Measurements from ENCODE around the gene RNF130.

Gene RNF130

DNA sequence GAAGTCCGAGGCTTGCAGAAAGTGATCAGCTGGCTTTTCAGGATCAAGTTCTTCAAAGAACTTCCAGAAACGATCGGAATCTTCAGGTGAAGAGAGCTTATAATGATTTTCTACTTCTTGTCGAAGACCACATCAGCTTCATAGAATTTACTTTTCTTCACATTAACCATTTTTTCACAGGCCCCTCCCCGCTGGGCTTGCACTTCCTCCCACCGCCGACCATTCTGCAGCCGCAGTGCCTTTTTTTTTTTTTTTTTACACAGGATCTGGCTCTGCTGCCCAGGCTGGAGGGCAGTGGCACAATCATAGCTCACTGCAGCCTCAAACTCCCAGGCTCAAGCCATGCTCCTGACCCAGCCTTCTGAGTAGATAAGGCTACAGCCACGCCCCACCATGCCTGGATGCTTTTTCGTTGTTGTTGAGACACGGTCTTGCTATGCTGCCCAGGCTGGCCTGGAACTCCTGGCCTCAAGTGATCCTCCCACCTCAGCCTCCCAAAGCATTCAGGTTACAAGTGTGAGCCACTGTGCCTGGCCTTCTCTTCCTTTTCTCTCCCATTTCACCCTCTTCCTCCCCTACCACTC is 15.3 kb upstream of the RNF130 start:
- Histone ChIP-seq H3K27me3 (no peaks in the 10 kb centered on the region; the same call in 1 of the 2 replicates), H3K4me3 (no peak overlapping the region), H3K4me2 (no peak overlapping the region), H4K20me1 (no peaks in the 10 kb centered on the region), H3K9ac (no peak overlapping the region), H3K36me3 (no peaks in the 10 kb centered on the region), H3K27ac (no peak overlapping the region), H3K4me1 (peaks cover 37% of the 10 kb centered on the region), H3K9me3 (peaks cover 7% of the 10 kb centered on the region; the same call in 1 of the 2 replicates)
- no peak for TF ChIP-seq Cebpa-rat (IDR thresholded peaks at IDR 0.05)

DNA sequence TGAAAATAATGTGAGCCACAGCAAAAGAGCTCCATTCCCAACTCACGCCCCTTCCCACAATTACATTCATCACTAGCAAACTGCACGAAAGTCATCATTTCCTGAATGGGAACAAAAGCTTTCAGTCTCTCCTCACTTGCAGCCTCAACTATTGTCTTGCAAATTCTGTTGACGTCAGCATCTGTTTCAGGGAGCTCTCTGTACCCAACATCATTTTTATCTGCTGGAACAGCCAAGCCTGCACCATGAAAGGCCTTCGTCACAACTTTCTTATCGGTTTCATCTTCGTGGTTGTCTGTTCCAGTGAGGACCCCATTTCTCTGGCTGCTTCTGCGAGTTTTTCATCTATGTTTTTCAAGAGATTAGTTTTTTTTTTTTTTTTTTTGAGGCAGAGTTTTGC is 14.3 kb upstream of the RNF130 start:
- Histone ChIP-seq H3K27me3 (no peaks in the 10 kb centered on the region; the same call in 1 of the 2 replicates), H3K4me3 (no peak overlapping the region), H3K27ac (no peak overlapping the region), H3K9me3 (peaks cover 16% of the 10 kb centered on the region), H3K4me1 (peaks cover 27% of the 10 kb centered on the region), H4K20me1 (no peaks in the 10 kb centered on the region), H3K4me2 (peak overlapping the region; percentile 72; the same call in 1 of the 2 replicates), H3K9ac (no peak overlapping the region), H3K36me3 (no peaks in the 10 kb centered on the region)
- no peak for TF ChIP-seq Cebpa-rat (IDR thresholded peaks at IDR 0.05)

DNA sequence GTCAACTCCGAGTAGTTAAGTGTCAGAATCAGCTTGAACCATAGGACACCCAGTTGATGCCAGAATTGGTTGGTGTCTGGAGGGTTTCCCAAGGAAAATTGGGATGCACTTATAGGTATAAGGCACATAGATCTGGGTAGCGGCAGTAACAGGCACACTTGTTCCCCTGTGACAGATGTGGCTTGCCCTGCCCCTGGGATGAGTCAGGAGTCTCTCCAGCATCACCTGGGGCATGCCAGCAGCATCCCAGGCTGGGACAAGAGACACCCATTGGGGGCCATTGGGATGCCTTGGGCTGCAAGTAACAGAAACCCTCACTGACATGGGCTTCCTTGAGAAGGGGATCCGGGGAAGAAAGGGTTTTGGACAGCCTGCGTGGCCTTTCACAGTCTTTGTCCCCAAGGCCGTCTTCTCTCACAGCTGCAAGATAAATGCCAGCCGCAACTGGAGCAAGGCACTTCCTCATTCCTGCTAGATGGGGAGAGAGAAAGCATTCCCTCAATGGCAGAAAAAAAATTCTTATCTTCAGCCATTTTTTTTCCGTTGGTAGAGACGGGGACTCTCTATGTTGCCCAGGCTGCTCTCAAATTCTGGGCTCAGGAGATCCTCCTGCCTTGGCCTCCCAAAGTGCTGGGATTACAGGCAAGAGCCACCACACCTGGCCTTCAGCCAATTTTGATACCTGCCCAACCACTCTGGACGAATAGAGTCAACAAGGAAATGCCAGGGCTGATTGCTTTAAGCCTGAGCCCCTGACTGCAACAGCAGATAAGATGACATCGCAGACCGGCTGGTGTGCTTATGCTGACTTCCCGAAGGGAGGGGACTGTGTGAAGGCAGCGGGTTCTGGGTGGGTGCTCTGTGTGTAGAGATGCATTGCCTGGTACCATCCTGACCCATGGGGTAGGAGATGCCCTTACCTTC is 13.3 kb upstream of the RNF130 start:
- Histone ChIP-seq H3K9ac (no peak overlapping the region), H3K36me3 (no peaks in the 10 kb centered on the region), H3K27me3 (no peaks in the 10 kb centered on the region; the same call in 1 of the 2 replicates), H3K4me3 (no peak overlapping the region), H3K9me3 (peaks cover 21% of the 10 kb centered on the region), H3K4me2 (peak overlapping the region; percentile 72), H4K20me1 (no peaks in the 10 kb centered on the region), H3K27ac (peak overlapping the region; percentile 68), H3K4me1 (peaks cover 32% of the 10 kb centered on the region)
- no peak for TF ChIP-seq Cebpa-rat (IDR thresholded peaks at IDR 0.05)

DNA sequence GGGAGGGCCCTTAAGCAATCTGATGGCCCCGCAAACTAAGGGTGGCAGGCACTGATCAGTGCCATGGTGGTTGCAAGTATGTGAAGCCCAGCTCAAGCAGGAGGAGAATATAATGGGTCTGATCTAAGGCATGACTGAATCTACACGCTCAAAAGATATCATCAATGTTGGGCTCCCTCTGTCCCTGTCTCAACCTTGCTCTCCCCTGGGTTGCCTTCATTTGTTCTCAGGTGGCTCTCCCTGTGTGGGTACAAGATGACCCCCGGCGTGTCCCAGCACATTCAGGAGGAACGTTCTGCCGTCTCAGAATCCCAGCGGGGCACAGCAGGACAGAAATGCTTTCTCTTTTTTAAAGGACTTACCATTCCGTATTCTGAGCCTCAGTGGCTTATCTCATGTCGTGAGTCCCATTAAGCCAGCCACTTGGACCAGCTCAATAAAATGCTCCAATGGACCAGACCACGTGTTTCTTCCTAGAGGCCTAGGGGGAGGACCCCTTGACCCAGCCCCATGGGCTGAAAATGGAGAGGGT is 12.0 kb upstream of the RNF130 start:
- Histone ChIP-seq H3K4me1 (peaks cover 37% of the 10 kb centered on the region), H3K9me3 (peaks cover 25% of the 10 kb centered on the region), H3K4me2 (no peak overlapping the region), H3K9ac (no peak overlapping the region), H3K27me3 (no peaks in the 10 kb centered on the region; the same call in 1 of the 2 replicates), H3K4me3 (no peak overlapping the region), H4K20me1 (no peaks in the 10 kb centered on the region), H3K36me3 (no peaks in the 10 kb centered on the region), H3K27ac (no peak overlapping the region)
- no peak for TF ChIP-seq Cebpa-rat (IDR thresholded peaks at IDR 0.05)

DNA sequence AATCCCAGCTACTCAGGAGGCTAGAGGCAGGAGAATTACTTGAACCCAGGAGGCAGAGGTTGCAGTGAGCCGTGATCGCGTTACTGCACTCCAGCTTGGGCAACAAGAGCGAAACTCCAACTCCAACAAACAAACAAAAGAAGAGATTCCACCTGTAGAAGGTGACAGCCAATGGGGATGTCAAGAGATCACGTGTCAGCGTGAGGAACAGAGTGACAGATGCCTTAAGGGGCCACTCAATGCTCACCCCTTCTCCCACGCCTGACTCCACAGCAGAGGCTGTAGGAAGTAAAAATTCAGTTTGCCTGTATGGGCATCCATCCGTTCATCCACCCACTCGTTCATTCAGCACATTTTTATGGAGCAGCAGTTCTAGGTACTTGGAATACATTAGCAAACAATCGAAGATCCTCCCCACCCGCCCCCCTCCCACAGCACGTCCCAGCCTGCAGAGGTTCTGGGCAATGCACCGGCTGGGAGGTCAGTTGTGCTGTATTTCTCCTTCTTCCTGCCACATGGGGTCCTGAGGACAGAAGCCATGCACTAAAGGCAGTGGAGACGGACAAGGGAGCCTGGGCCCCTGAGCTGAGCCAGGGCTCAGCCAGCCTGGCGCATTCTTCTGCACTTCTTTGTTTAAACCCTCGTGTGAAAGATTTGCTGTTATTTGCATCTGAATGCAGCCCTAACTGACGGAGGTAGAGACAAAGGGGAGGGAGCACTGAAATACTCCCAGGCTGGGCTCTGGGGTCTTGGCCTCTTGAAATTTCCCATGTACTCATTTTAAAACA is 11.3 kb upstream of the RNF130 start:
- Histone ChIP-seq H3K27me3 (no peaks in the 10 kb centered on the region; the same call in 1 of the 2 replicates), H3K36me3 (no peaks in the 10 kb centered on the region), H3K9me3 (peaks cover 32% of the 10 kb centered on the region), H3K4me2 (no peak overlapping the region), H3K4me1 (peaks cover 42% of the 10 kb centered on the region), H3K4me3 (no peak overlapping the region), H4K20me1 (no peaks in the 10 kb centered on the region), H3K27ac (no peak overlapping the region), H3K9ac (no peak overlapping the region)
- no peak for TF ChIP-seq Cebpa-rat (IDR thresholded peaks at IDR 0.05)

DNA sequence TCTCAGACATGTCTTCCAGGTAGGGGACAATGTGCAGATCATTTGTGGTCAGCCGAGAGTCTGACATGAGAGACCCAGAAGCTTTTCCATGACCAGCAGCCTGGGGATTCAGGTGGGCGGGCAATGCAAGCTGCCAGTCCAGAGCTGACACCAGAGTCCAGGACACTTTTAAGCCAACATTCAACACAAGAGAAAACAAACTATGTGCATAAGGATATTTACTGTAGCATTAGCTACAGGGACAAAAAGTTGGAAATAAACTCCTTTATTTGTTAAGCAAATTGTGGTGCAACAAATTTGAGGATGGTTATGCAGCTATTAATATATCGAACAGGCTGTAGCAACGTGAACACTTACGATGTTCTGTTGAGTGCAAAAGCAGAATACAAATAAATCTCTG is 9.9 kb upstream of the RNF130 start:
- Histone ChIP-seq H3K9me3 (peaks cover 32% of the 10 kb centered on the region), H3K27me3 (no peaks in the 10 kb centered on the region; the same call in 1 of the 2 replicates), H3K4me3 (no peak overlapping the region), H4K20me1 (no peaks in the 10 kb centered on the region), H3K4me2 (no peak overlapping the region), H3K27ac (no peak overlapping the region), H3K4me1 (peaks cover 45% of the 10 kb centered on the region), H3K9ac (no peak overlapping the region), H3K36me3 (no peaks in the 10 kb centered on the region)
- TF ChIP-seq Cebpa-rat (IDR thresholded peaks at IDR 0.05) = no peak

DNA sequence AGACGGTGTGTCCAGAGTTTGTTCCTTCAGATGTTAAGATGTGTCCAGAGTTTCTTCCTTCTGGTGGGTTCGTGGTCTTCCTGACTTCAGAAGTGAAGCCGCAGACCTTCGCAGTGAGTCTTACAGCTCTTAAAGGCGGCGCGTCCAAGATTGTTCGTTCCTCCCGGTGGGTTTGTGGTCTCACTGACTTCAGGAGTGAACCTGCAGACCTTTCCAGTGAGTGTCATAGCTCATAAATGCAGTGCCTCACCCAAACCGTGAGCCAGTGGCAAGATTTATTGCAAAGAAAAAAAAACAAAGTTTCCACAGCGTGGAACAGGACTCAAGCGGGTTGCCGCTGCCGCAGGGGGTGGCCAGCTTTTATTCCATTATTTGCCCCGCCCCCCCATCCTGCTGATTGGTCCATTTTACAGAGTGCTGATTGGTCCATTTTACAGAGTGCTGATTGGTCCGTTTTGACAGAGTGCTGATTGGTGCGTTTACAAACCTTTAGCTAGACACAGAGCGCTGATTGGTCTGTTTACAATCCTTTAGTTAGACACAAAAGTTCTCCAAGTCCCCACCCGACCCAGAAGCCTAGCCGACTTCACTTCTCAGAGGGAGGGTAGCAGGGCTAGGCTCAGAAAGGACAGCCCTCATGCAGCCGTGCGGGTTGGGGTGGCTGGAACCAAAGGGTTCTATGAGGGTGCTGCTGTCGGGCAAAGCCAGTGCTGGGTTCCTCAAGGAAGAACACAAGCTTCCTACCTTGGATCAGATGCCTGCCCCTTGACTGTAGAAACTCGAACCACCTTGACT is 9.1 kb upstream of the RNF130 start:
- H3K27ac ChIP-seq = no peak overlapping the region
- no peak overlapping the region; the same call in 1 of the 2 replicates for H3K9ac ChIP-seq
- H3K4me2 ChIP-seq = peak overlapping the region; percentile 63
- H3K4me1 ChIP-seq = peaks cover 41% of the 10 kb centered on the region
- H4K20me1 ChIP-seq = no peaks in the 10 kb centered on the region
- H3K9me3 ChIP-seq = peaks cover 32% of the 10 kb centered on the region
- no peak overlapping the region for H3K4me3 ChIP-seq
- no peaks in the 10 kb centered on the region; the same call in 1 of the 2 replicates for H3K27me3 ChIP-seq
- no peak for TF ChIP-seq Cebpa-rat (IDR thresholded peaks at IDR 0.05)
- no peaks in the 10 kb centered on the region for H3K36me3 ChIP-seq

DNA sequence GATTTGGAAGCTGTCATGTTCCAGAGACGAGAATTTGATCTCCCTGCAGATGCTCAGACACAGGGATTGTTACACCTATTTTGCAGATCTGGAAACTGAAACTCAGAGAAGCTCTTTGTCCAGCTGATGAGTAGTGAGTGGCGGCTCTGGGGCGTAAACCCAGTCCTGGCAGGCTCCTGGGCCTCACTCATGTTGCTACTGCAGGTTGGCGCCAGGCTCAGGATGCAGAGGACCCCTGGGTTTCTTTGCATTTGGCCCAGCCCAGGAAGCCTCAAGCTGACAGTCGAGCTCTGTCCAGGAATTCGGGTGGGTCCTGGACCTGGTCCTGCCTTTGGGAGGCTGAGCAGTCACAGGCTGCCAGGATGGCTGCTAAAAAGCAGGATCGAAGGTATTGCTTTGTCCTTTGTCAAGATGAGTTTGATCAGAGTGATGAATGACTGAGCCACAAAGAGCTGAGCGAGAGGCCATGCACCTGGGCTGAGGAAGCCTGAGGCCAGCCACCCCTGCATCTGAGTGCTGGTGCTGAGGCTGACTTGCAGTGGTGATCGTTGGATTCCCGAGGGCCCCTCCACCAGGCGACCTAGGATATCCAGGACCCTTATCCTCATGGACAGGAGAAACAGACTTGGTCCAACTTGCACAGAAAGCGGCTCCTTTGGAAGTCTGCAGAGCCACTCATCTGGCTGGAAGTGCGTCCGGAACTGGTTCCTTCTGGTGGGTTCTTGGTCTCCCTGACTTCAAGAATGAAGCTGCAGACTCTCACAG is 8.3 kb upstream of the RNF130 start:
- Histone ChIP-seq H3K4me1 (peaks cover 33% of the 10 kb centered on the region), H3K27ac (no peak overlapping the region)

More for the DNA sequence above, 8.3 kb upstream of the RNF130 start:
- Histone ChIP-seq H3K27me3 (no peaks in the 10 kb centered on the region; the same call in 1 of the 2 replicates), H3K4me2 (peak overlapping the region; percentile 63), H4K20me1 (no peaks in the 10 kb centered on the region), H3K36me3 (no peaks in the 10 kb centered on the region), H3K4me3 (no peak overlapping the region), H3K9me3 (peaks cover 32% of the 10 kb centered on the region), H3K9ac (no peak overlapping the region; the same call in 1 of the 2 replicates)
- TF ChIP-seq Cebpa-rat (IDR thresholded peaks at IDR 0.05) = no peak

Data from BLaER1 (cell line).